Uterus (tissue), 2 donors: ENCODE results near the gene DNM1.

ENCODE experiments used
- POLR2A ChIP-seq, 2 donors: fragments of 450-650 bp; IDR thresholded peaks; one replicate each; pipeline ENCODE4 v1.6.1; 2016; ENCODE audit warnings: antibody characterized with exemption in 2 of 2, mild to moderate bottlenecking in 1 of 2, moderate library complexity in 1 of 2
- TF ChIP-seq, protein P1 (sequence below), 4 experiments: fragments of 200-600 bp in 2 of 4; fragments of 450-650 bp in 2 of 4; sonication (generic) in 2 of 4; IDR thresholded peaks; one replicate each; pipeline ENCODE4 v1.5.1; 2016 to 2019; ENCODE audit warnings: antibody characterized with exemption in 4 of 4, mild to moderate bottlenecking in 2 of 4, moderate library complexity in 1 of 4

DNA sequence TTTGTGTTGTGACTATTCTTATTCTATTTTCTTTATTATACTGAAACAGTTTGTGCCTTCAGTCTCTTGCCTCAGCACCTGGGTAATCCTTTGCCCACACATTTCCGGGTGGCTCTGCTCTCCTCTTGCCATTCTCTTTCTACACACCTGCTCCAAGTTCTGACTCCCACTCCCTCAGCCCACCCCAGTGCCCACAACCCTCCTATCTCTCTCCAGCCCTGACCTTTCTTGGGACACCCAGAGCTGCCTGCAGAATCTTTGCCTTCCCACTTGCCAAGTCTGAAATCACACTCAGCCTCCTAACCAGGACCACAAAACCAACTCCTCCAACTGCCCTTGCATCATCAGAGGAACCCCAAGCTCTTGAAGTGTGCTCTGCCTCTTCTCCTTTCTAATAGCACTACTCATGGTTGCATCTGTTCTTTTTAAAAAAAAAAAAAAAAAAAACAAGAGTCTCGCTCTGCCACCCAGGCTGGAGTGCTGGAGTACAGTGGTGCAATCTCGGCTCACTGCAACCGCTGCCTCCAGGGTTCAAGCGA is 77.0 kb downstream of the DNM1 start:
- TF ChIP-seq, protein P1, sequence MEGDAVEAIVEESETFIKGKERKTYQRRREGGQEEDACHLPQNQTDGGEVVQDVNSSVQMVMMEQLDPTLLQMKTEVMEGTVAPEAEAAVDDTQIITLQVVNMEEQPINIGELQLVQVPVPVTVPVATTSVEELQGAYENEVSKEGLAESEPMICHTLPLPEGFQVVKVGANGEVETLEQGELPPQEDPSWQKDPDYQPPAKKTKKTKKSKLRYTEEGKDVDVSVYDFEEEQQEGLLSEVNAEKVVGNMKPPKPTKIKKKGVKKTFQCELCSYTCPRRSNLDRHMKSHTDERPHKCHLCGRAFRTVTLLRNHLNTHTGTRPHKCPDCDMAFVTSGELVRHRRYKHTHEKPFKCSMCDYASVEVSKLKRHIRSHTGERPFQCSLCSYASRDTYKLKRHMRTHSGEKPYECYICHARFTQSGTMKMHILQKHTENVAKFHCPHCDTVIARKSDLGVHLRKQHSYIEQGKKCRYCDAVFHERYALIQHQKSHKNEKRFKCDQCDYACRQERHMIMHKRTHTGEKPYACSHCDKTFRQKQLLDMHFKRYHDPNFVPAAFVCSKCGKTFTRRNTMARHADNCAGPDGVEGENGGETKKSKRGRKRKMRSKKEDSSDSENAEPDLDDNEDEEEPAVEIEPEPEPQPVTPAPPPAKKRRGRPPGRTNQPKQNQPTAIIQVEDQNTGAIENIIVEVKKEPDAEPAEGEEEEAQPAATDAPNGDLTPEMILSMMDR (IDR thresholded peaks at IDR 0.05): no peak
- TF ChIP-seq POLR2A (IDR thresholded peaks at IDR 0.05): no peak
